CD4-positive, alpha-beta T cell (primary cell): ENCODE data around the gene LRIT2. TPM values are rescaled to one million over a fixed set of nuclear protein-coding genes. Genes with fewer than 3 reads are reported as not detected.

Experiments used
- ATAC-seq: fragments of 200-7000 bp; cut with Tn5 transposase; one replicate; pipeline ENCODE4 v1.10.0; 2022; ENCODE audit warnings: mild to moderate bottlenecking; ENCODE audit not compliant: poor library complexity
- CTCF ChIA-PET: fragments of 350-600 bp; sonication (Branson Sonifier 250); formaldehyde crosslinking; loops from one replicate; lab custom pipeline; 2021; ENCODE audit warnings: antibody characterized with exemption, inconsistent platforms; lab: Charles Lee
- POLR2A ChIA-PET: fragments of 350-600 bp; sonication (Branson Sonifier 250); formaldehyde crosslinking; loops from one replicate; lab custom pipeline; 2021; ENCODE audit warnings: antibody characterized with exemption, inconsistent platforms; lab: Charles Lee
- DNase-seq, 14 experiments: peaks; one replicate each; pipeline ENCODE4 v3.0.0-alpha.2; 2013 to 2020; ENCODE audit warnings: mixed read lengths in 2 of 14
- H3K27ac ChIP-seq, 2 donors: one replicate each; pipeline versions ENCODE4 v1.5.1 to v1.7.0; 2013; ENCODE audit warnings: low read length in 2 of 2, low read depth in 1 of 2, mild to moderate bottlenecking in 1 of 2
- H3K27me3 ChIP-seq, 2 experiments: 1 replicate in 1 of 2; 2 replicates in 1 of 2; pipeline versions ENCODE4 v1.6.1 to v1.7.0; 2013; ENCODE audit warnings: low read length in 2 of 2, control low read depth in 1 of 2, mild to moderate bottlenecking in 1 of 2, moderate library complexity in 1 of 2; ENCODE audit not compliant: insufficient read depth in 2 of 2, control insufficient read depth in 1 of 2
- H3K36me3 ChIP-seq: one replicate; pipeline ENCODE4 v1.6.1; 2013; ENCODE audit warnings: low read length, control low read depth; ENCODE audit not compliant: insufficient read depth
- H3K4me1 ChIP-seq: one replicate; pipeline ENCODE4 v1.6.1; 2013; ENCODE audit warnings: low read length, control low read depth; ENCODE audit not compliant: insufficient read depth
- H3K4me3 ChIP-seq: one replicate; pipeline ENCODE4 v1.5.1; 2013; ENCODE audit warnings: mild to moderate bottlenecking, low read length, moderate library complexity
- H3K9me3 ChIP-seq, 2 experiments: 1 replicate in 1 of 2; 2 replicates in 1 of 2; pipeline versions ENCODE4 v1.6.1 to v1.7.0; 2013; ENCODE audit warnings: low read length in 2 of 2, mild to moderate bottlenecking in 2 of 2, control low read depth in 1 of 2, moderate library complexity in 1 of 2; ENCODE audit not compliant: control insufficient read depth in 1 of 2, insufficient read depth in 1 of 2
- H3K27ac Mint-ChIP-seq: one replicate; pipeline ENCODE4 v1.8.0; 2020; ENCODE audit warnings: mixed read lengths
- H3K27me3 Mint-ChIP-seq: one replicate; pipeline ENCODE4 v1.8.0; 2021; ENCODE audit warnings: mixed read lengths
- H3K36me3 Mint-ChIP-seq: one replicate; pipeline ENCODE4 v1.8.0; 2021; ENCODE audit warnings: low read depth, mixed read lengths
- H3K4me1 Mint-ChIP-seq: one replicate; pipeline ENCODE4 v1.8.0; 2021; ENCODE audit warnings: low read depth, mixed read lengths
- H3K4me3 Mint-ChIP-seq: one replicate; pipeline ENCODE4 v1.8.0; 2020; ENCODE audit warnings: mild to moderate bottlenecking, mixed read lengths
- H3K9me3 Mint-ChIP-seq: one replicate; pipeline ENCODE4 v1.8.0; 2020; ENCODE audit warnings: mixed read lengths
- CTCF ChIP-seq: fragments of 200-600 bp; IDR thresholded peaks from one replicate; pipeline ENCODE4 v1.8.0; 2022; ENCODE audit warnings: antibody characterized with exemption, mild to moderate bottlenecking
- intact Hi-C, 2 experiments: fragments of 100-400 bp; cut with DNase I in 1 of 2; cut with micrococcal nuclease in 1 of 2; formaldehyde crosslinking; loops; one replicate each; pipeline versions ENCODE4 v1.15.1 to v1.9.0; 2023 to 2025; cut with DNase I, micrococcal nuclease
- total RNA-seq, 174 experiments: library from RNA in 2 of 174; stranded (reverse) in 2 of 174; gene quantifications; one replicate each; pipeline ENCODE4 v1.2.3 and lab custom pipeline; 2021 to 2026

The LRIT2 gene
- total RNA-seq, 2 experiments from 2014 or later: not detected

DNA sequence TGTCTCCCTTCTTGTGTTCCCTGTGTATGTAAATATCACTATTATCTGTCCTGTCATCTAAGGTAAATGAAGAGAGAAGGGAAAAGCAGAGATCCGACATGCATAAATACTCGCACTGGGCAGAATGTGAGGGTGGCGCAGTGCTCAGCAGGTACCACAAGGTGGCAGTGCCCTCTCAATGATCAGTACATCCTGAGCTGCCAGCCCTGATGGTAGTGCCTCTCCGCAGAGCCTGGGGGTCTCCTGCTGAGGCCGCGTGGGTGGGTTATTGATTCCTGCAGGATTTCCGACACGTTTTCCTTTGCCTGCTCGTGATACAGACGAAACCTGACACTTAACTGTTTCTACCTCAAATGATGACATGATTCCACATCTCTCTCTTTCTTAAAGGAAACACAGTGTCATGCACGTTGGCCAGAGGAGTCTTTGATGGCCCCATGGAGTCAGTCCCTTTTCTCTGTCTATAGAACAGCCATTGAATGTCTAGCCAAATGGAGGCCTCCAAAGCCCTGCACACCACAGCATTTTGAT, 39.3 kb upstream of the LRIT2 start:
- no peak overlapping the region for H3K27ac Mint-ChIP-seq

DNA sequence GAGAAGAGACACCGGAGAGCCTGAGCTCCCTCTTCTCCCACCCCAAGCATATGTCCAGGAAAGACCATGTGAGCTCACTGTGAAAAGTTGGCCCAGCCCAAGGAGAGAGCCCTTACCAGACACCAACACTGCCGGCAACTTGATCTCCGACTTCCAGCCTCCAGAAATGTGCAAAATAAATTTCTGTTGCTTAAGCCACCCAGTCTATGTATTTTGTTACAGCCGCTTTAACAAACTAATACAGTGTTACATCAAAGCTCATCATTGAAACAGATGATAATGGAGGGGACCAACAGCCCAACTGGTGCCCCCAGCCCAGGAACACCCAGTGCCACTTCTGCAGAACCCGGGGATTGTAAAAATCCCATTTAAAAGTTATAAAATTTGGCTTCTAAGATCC, 38.4 kb upstream of the LRIT2 start:
- H3K9me3 ChIP-seq: no peaks in the 10 kb centered on the region
- H3K27ac Mint-ChIP-seq: no peak overlapping the region
- H3K27me3 ChIP-seq: peaks cover 3 to 8% of the 10 kb centered on the region in 2 experiments
- no peaks in the 10 kb centered on the region for H3K36me3 ChIP-seq
- peaks cover 9% of the 10 kb centered on the region for H3K4me1 Mint-ChIP-seq
- peaks cover 10% of the 10 kb centered on the region for H3K4me1 ChIP-seq
- no peaks in the 10 kb centered on the region for H3K36me3 Mint-ChIP-seq
- ATAC-seq (no peak), DNase-seq (no peak)
- ChIA-PET POLR2A (interaction anchor here (1.4 kb wide), 1 partner anchor 273 kb away, joined by 4 read pairs; no protein-coding TSS in a partner anchor), CTCF (interaction anchor here (1.2 to 3.0 kb wide), 6 partner anchors 10 to 279 kb away, joined by 6 to 46 read pairs (median 8); no protein-coding TSS in a partner anchor)
- H3K9me3 Mint-ChIP-seq: no peaks in the 10 kb centered on the region
- peaks cover 47% of the 10 kb centered on the region for H3K27me3 Mint-ChIP-seq
- no peak for TF ChIP-seq CTCF
- H3K27ac ChIP-seq: no peak overlapping the region
- intact Hi-C loops: loop anchor here (1.0 to 10.0 kb wide), 4 partner anchors 111 to 274 kb away; no protein-coding TSS in a partner anchor
- H3K4me3 ChIP-seq: no peak overlapping the region
- no peak overlapping the region for H3K4me3 Mint-ChIP-seq

More for the DNA sequence above, 39.3 kb upstream of the LRIT2 start:
- peaks cover 3 to 8% of the 10 kb centered on the region in 2 experiments for H3K27me3 ChIP-seq
- ChIA-PET POLR2A (interaction anchor here (1.4 kb wide), 1 partner anchor 272 kb away, joined by 4 read pairs; no protein-coding TSS in a partner anchor), CTCF (interaction anchor here (0.5 to 3.0 kb wide), 18 partner anchors 9 to 284 kb away, joined by 3 to 46 read pairs (median 4); no protein-coding TSS in a partner anchor)
- intact Hi-C loops: loop anchor here (1.0 to 10.0 kb wide), 5 partner anchors 88 to 273 kb away; no protein-coding TSS in a partner anchor
- peak; percentile 97 for TF ChIP-seq CTCF
- H3K36me3 ChIP-seq: no peaks in the 10 kb centered on the region
- peaks cover 10% of the 10 kb centered on the region for H3K4me1 ChIP-seq
- H3K9me3 Mint-ChIP-seq: no peaks in the 10 kb centered on the region
- DNase-seq: peak; percentile 51 to 83 (median 66)
- no peaks in the 10 kb centered on the region for H3K9me3 ChIP-seq
- H3K4me3 ChIP-seq: no peak overlapping the region
- H3K36me3 Mint-ChIP-seq: no peaks in the 10 kb centered on the region
- H3K4me3 Mint-ChIP-seq: no peak overlapping the region
- peaks cover 41% of the 10 kb centered on the region for H3K27me3 Mint-ChIP-seq
- ATAC-seq: peak; percentile 94
- peaks cover 9% of the 10 kb centered on the region for H3K4me1 Mint-ChIP-seq
- H3K27ac ChIP-seq: no peak overlapping the region

GRCh38 chr10:84262190-84262956, 37.0 kb upstream of the LRIT2 start:
- no peak for DNase-seq
- ATAC-seq: no peak
- H3K4me3 ChIP-seq: no peak overlapping the region
- H3K27me3 ChIP-seq: peaks cover 6 to 14% of the 10 kb centered on the region in 2 experiments
- H3K36me3 ChIP-seq: no peaks in the 10 kb centered on the region
- no peaks in the 10 kb centered on the region for H3K9me3 Mint-ChIP-seq
- ChIA-PET POLR2A (no interaction called here), CTCF (interaction anchor here (3.0 kb wide), 1 partner anchor 276 kb away, joined by 46 read pairs; no protein-coding TSS in a partner anchor)
- peaks cover 6% of the 10 kb centered on the region for H3K4me1 ChIP-seq
- no peak overlapping the region for H3K27ac ChIP-seq
- TF ChIP-seq CTCF: no peak
- no peak overlapping the region for H3K4me3 Mint-ChIP-seq
- H3K4me1 Mint-ChIP-seq: peaks cover 1% of the 10 kb centered on the region
- H3K27me3 Mint-ChIP-seq: peaks cover 53% of the 10 kb centered on the region
- no peaks in the 10 kb centered on the region for H3K36me3 Mint-ChIP-seq
- no peak overlapping the region for H3K27ac Mint-ChIP-seq
- peaks cover 0 to under 1% of the 10 kb centered on the region in 2 experiments for H3K9me3 ChIP-seq
- intact Hi-C loops: loop anchor here in 1 of 2 experiments (10.0 kb wide), 1 partner anchor 172 kb away; no protein-coding TSS in a partner anchor
